Large intestine (tissue), 3 donors: ENCODE measurements around the gene CYP4V2. TPM values are rescaled to one million over a fixed set of nuclear protein-coding genes. Genes with fewer than 3 reads are reported as not detected.
A peak's percentile ranks its signal among the peaks of the same experiment; 100 is the strongest.

Source experiments
- DNase-seq, 2 donors: peaks; one replicate each; pipeline versions ENCODE4 v3.0.0 to v3.0.0-alpha.2; 2013
- H3K27ac ChIP-seq: one replicate; pipeline ENCODE4 v1.5.1; 2013; ENCODE audit warnings: low read length
- H3K27me3 ChIP-seq: 2 replicates; pipeline ENCODE4 v1.6.1; 2013; ENCODE audit warnings: low read length; ENCODE audit not compliant: control insufficient read depth, insufficient read depth
- H3K36me3 ChIP-seq: 2 replicates; pipeline ENCODE4 v1.6.1; 2013; ENCODE audit warnings: low read length; ENCODE audit not compliant: control insufficient read depth, insufficient read depth
- H3K4me1 ChIP-seq: one replicate; pipeline ENCODE4 v1.6.1; 2013; ENCODE audit warnings: low read length; ENCODE audit not compliant: control insufficient read depth, insufficient read depth
- H3K4me3 ChIP-seq: one replicate; pipeline ENCODE4 v1.5.1; 2013; ENCODE audit warnings: low read length
- H3K9me3 ChIP-seq: one replicate; pipeline ENCODE4 v1.6.1; 2013; ENCODE audit warnings: mild to moderate bottlenecking, low read depth, low read length, moderate library complexity; ENCODE audit not compliant: control insufficient read depth
- WGBS: methylation state at CpG from one replicate; pipeline ENCODE4 v1.1.5; 2013; ENCODE audit warnings: low lambda C conversion rate; ENCODE audit not compliant: insufficient coverage; 5-methylcytosine and 5-hydroxymethylcytosine counted together
- polyA plus RNA-seq: library from polyadenylated mRNA; unstranded; fragments of 120-200 nt; gene quantifications from one replicate; pipeline ENCODE4 v1.2.1, GENCODE V29; 2013

Gene CYP4V2
- polyA plus RNA-seq, 1 donor: 48.4 TPM

DNA sequence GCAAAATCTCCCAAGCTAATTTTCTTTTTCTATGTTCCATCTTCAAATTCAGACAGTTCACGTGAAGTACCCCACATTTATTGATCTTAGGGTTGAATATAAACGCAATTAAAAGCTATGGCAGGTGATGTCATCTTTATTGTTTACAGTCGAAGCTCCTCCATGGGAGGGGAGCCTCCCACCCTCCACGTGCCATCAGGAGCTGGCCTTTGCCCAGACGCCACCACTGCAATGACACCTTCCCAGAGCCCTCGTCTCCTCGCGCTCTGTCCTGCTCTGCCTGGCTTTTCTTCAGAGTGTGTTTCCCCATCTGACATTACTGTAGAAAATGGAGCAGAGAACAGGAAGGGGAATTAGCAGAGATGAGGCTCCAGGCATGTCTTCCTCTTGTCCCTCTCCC, 18.8 kb upstream of the CYP4V2 start:
- H3K27me3 ChIP-seq: no peaks in the 10 kb centered on the region
- no peak overlapping the region for H3K4me3 ChIP-seq
- peaks cover 2% of the 10 kb centered on the region for H3K9me3 ChIP-seq
- H3K4me1 ChIP-seq: peaks cover 3% of the 10 kb centered on the region
- H3K27ac ChIP-seq: no peak overlapping the region
- WGBS: no CpG with 5 or more reads among the region's 8 CpGs
- DNase-seq: peak in 1 of 2 donors; percentile 76
- H3K36me3 ChIP-seq: peaks cover 4% of the 10 kb centered on the region

DNA sequence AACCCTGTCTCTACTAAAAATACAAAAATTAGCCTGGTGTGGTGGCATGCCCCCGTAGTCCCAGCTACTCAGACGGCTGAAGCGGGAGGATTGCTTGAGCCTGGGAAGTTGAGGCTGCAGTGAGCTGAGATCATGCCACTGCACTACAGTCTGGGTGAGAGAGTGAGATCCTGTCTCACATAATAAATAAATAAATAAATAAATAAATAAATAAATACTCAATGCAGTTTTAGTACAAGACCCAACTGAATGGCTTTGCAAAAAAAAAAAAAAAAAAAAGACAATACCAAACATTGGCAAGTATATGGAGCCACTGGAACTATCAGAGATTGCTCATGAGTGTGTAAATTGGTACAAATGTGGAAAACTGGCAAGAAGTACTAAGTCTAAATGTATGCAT, 3.3 kb upstream of the CYP4V2 start:
- WGBS: no CpG with 5 or more reads among the region's 3 CpGs
- Histone ChIP-seq H3K9me3 (no peaks in the 10 kb centered on the region), H3K27ac (no peak overlapping the region), H3K4me3 (no peak overlapping the region), H3K27me3 (no peaks in the 10 kb centered on the region), H3K4me1 (peaks cover 14% of the 10 kb centered on the region), H3K36me3 (no peaks in the 10 kb centered on the region)
- DNase-seq: no peak

- DNase-seq: peak in 1 of 2 donors; percentile 16
- H3K36me3 ChIP-seq: peaks cover 4% of the 10 kb centered on the region
- peaks cover 20% of the 10 kb centered on the region for H3K4me1 ChIP-seq
- no peak overlapping the region for H3K4me3 ChIP-seq
- H3K27ac ChIP-seq: peak overlapping the region; percentile 100
- H3K9me3 ChIP-seq: no peaks in the 10 kb centered on the region
- WGBS: no CpG with 5 or more reads among the region's 4 CpGs
- H3K27me3 ChIP-seq: no peaks in the 10 kb centered on the region
Observed at GRCh38 chr4:186189656-186190055, 1.7 kb upstream of the CYP4V2 start.

- H3K27me3 ChIP-seq: no peaks in the 10 kb centered on the region
- H3K27ac ChIP-seq: peak overlapping the region; percentile 100
- peaks cover 20% of the 10 kb centered on the region for H3K4me1 ChIP-seq
- H3K36me3 ChIP-seq: peaks cover 13% of the 10 kb centered on the region
- no CpG with 5 or more reads among the region's 34 CpGs for WGBS
- H3K4me3 ChIP-seq: peak overlapping the region; percentile 99
- no peaks in the 10 kb centered on the region for H3K9me3 ChIP-seq
- peak in 1 of 2 donors; percentile 12 for DNase-seq
Observed at GRCh38 chr4:186190581-186191199, 677 bp upstream of the CYP4V2 start.

DNA sequence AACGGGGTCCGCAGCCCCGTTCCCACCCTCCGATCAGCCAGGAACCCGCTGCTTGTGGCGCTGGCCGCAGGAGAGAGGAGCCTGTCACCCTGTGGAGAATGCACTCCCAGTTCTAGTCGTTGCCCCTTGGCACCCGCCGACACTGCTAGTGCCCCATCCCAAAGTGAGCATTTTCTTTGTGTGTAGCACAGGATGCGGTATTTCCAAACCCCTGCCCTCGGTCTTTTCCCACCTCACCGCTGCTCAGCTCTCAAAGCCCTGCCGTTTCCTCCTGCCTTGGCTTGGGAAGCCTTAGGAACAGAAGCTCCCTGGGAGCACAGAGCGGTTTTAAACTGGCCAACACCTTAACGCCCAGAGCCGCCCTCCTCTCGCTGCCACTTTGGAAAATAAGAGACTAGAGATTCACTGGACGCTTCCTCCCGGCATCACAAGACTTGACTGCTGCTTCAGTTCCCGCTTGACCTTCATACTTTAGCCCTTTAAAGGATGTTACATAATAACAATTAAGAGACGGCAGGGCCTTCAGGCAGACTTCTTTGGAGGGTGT, 772 bp downstream of the CYP4V2 start:
- DNase-seq: peak; percentile 61 to 84
- H3K9me3 ChIP-seq: no peaks in the 10 kb centered on the region
- WGBS: 0% methylated on average over 1 of the region's 22 CpGs
- no peaks in the 10 kb centered on the region for H3K27me3 ChIP-seq
- H3K36me3 ChIP-seq: peaks cover 22% of the 10 kb centered on the region
- peaks cover 20% of the 10 kb centered on the region for H3K4me1 ChIP-seq
- peak overlapping the region; percentile 99 for H3K4me3 ChIP-seq
- H3K27ac ChIP-seq: peak overlapping the region; percentile 100

- Histone ChIP-seq H3K4me3 (no peak overlapping the region), H3K27me3 (no peaks in the 10 kb centered on the region), H3K4me1 (peaks cover 20% of the 10 kb centered on the region), H3K27ac (no peak overlapping the region), H3K9me3 (no peaks in the 10 kb centered on the region), H3K36me3 (peaks cover 25% of the 10 kb centered on the region)
- WGBS: no CpG with 5 or more reads among the region's 5 CpGs
- no peak for DNase-seq
Observed at GRCh38 chr4:186193851-186194250, 2.5 kb downstream of the CYP4V2 start.

DNA sequence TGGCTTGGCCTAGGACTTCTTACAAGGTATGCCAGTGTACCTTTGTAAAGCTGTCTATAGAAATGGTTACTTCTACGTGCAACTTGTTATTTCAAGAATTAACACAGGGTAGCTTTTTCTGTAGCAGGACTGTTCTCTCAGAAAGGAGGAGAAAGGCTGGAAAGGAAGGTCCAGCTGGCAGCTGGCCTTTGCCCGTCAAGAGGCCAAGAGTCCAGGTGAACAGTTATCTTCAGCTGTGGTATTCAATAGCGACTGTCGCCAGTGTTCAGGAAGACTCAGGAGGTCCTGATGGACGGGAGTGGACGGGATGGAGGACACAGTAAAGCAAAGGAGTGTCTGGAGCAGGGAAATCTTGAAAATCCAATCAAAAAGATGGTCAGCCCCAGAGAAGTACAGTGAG, 4.7 kb downstream of the CYP4V2 start:
- Histone ChIP-seq H3K4me3 (no peak overlapping the region), H3K4me1 (peaks cover 10% of the 10 kb centered on the region), H3K36me3 (peaks cover 25% of the 10 kb centered on the region), H3K9me3 (no peaks in the 10 kb centered on the region), H3K27ac (no peak overlapping the region), H3K27me3 (no peaks in the 10 kb centered on the region)
- 100% methylated on average over 1 of the region's 6 CpGs for WGBS
- no peak for DNase-seq

GRCh38 chr4:186200516-186200915, 9.1 kb downstream of the CYP4V2 start:
- Histone ChIP-seq H3K36me3 (peaks cover 14% of the 10 kb centered on the region), H3K4me1 (peaks cover 7% of the 10 kb centered on the region), H3K9me3 (no peaks in the 10 kb centered on the region), H3K4me3 (no peak overlapping the region), H3K27ac (no peak overlapping the region), H3K27me3 (no peaks in the 10 kb centered on the region)
- WGBS: no CpG with 5 or more reads among the region's 6 CpGs
- no peak for DNase-seq

DNA sequence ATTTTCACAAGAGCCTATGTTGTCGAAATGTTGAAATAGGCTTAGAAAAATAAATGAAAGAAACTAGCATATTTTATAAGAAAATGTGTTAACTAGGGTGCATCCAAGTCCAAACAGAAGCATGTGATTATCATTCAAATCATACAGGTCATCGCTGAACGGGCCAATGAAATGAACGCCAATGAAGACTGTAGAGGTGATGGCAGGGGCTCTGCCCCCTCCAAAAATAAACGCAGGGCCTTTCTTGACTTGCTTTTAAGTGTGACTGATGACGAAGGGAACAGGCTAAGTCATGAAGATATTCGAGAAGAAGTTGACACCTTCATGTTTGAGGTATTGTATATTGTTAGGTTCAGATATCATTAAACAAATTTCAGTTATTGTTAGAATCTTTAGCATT, 9.6 kb downstream of the CYP4V2 start:
- no peaks in the 10 kb centered on the region for H3K27me3 ChIP-seq
- no peak overlapping the region for H3K4me3 ChIP-seq
- 90% methylated on average over 5 of the region's 7 CpGs for WGBS
- H3K4me1 ChIP-seq: peaks cover 11% of the 10 kb centered on the region
- H3K36me3 ChIP-seq: peaks cover 11% of the 10 kb centered on the region
- DNase-seq: no peak
- H3K27ac ChIP-seq: no peak overlapping the region
- no peaks in the 10 kb centered on the region for H3K9me3 ChIP-seq

DNA sequence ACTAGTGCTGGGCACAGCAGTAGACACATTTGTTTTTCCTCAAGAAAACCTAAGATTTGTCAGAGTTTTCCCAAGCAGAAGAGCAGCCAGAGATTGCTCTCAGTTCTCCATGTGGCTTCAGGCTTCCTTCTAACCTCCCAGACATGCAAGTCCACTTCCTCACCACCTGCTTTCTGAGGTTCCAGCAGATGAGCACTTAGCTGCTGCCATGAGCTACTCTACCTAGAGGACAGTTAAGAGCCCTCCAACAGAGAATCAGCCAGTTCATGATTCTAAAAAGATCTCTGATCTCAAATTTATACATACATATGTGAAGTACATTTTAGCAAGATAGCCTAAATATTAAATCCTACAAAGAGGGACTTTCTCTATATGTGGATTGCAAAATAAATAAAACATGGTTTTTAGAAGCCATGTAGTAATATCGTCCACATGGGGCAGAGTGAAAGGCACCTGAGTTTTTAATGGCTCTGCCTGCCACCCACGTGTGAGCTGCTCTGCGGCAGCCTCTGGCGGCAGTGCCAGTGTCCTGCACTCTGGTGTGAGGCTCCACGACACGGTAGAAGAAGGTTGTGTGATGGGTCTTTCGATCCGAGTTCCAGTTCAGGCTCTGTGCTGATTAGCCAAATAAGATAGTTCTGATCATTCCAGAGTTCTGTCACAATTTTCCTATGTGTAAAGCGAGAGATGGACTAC, 10.3 kb downstream of the CYP4V2 start:
- WGBS: no CpG with 5 or more reads among the region's 9 CpGs

More for the DNA sequence above, 10.3 kb downstream of the CYP4V2 start:
- Histone ChIP-seq H3K27me3 (no peaks in the 10 kb centered on the region), H3K36me3 (peaks cover 7% of the 10 kb centered on the region), H3K4me1 (peaks cover 11% of the 10 kb centered on the region), H3K4me3 (no peak overlapping the region), H3K27ac (peak overlapping the region; percentile 29), H3K9me3 (no peaks in the 10 kb centered on the region)
- DNase-seq: peak; percentile 31 to 58
